Stimulated activated CD8-positive, alpha-beta memory T cell treated with anti-CD3 and anti-CD28 coated beads, Interleukin-15, amount 100 ng/mL, for 1 hour (primary cell): ENCODE data around the gene NFKBIB.

ENCODE experiments used
- DNase-seq: peaks from one replicate; pipeline ENCODE4 v3.0.0-alpha.2; 2020; ENCODE audit warnings: low read depth

Gene NFKBIB

DNA sequence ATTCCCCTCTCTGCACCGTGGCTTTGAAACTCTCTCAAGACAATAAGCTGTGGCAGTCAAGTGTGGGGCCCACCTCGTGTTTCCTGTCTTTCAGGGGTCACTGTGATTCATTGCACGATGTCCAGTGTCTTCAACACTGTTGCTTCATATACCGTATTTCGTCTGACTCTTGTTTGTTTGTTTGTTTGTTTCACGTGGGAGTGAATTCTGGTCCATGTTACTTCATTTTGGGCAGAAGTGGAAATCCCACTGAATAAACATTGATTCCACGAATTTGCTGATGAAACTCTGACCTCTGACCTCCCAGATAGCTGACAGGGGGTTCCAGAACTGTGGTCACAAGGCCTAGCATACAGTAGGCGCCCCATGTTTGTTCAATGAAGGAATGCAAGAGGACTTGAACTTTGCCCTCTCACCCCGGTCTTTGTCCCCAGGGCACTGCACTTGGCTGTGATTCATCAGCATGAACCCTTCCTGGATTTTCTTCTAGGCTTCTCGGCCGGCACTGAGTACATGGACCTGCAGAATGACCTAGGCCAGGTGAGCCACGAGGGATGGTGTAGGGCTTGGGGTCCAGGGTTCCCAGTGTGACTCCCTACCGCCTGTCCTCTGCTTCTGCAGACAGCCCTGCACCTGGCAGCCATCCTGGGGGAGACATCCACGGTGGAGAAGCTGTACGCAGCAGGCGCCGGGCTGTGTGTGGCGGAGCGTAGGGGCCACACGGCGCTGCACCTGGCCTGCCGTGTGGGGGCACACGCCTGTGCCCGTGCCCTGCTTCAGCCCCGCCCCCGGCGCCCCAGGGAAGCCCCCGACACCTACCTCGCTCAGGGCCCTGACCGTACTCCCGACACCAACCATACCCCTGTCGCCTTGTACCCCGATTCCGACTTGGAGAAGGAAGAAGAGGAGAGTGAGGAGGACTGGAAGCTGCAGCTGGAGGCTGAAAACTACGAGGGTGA, 5.1 kb downstream of the NFKBIB start:
- DNase-seq = no peak

DNA sequence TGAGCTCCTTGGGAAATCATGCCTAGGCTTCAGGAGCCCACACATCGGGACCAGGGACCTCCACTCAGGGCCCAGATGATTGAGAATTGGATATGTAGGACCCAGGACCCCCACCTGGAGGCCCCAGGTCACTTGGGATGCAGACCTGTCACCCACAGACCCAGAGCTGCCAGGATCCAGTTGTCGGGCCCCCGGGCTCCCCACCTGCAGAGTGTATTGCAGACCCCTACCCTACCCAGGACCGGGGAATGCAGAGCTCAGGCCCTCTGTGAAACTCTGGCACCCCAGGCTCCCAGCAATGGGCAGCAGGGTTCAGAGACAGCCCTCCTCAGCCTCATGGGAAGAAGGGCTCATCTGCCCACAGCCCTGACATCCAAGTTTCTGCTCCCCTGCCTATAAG, 5.9 kb downstream of the NFKBIB start:
- no peak for DNase-seq

GRCh38 chr19:38907227-38907626, 7.5 kb downstream of the NFKBIB start:
- DNase-seq = no peak

- DNase-seq = no peak
These were observed 7.9 kb downstream of the NFKBIB start for GRCh38 chr19:38907670-38908069.

DNA sequence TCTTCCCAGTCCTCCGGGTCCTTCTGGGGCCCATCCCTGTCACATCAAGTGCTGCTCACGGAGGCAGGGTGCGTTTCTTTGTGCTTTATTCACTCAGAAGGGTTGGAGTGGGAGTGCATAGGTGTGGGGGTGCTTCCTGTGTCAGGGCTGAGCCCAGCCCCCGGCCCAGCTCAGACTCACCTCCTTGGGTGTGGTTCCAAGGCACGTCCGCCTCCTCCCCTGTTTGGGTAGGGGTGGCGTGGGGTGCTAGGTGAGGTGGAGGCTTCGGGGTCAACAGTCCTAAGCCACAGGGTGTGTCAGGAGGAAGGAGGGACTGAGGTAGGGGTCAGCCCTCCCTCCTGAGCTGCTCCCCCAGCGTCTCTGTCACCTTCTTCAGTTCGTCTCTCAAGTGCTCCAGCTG, 9.1 kb downstream of the NFKBIB start:
- DNase-seq = no peak

DNA sequence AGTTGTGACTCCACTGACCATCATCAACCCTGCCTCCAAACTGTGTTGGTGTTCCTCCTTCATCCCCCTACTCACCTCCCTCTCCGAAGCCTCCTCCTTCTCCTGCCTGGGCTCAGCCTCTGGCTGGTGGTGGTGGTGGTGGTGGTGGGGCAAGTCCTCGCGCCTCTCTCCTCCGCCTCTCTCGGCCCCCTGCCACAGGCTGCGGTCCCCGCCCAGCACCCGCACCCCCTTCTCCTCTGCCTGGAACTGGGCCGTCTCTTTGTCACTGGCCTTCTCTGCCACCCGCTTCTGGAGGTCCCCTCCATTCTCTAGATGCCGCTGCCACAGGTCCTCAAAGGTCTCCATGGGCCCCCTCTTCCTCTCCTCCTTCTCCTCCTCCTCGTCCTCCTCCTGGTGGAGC, 10.7 kb downstream of the NFKBIB start:
- no peak for DNase-seq

DNA sequence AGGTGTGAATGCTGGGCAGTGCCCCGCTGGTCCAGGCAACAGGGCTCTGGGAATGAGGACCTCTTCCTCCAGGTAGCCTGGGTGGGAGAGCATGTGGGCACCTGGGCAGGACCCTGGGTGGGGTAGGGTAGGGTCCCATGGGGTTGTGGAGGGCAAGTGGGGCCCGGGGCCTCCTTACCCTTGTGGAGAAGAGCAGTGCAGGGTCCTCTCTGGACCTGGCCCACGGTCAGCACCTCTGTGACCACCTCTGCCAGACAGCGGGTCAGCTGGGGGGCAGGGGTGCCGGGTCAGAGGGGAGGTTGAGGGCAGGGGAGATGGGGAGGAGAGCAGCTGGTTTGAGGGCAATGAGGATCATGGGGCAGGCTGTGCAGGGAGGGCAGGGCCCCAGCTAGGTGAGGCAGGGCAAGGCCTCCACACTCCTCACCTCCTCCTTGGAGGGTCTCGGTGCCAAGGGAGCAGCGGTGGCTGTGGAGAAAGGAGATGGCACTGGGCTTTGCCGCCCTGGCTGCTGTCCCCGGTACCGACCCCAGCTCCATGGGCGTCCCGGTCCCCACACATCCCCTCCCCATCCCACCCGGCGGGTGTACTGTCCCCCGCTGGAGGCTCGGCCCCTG, 11.7 kb downstream of the NFKBIB start:
- DNase-seq = no peak

DNA sequence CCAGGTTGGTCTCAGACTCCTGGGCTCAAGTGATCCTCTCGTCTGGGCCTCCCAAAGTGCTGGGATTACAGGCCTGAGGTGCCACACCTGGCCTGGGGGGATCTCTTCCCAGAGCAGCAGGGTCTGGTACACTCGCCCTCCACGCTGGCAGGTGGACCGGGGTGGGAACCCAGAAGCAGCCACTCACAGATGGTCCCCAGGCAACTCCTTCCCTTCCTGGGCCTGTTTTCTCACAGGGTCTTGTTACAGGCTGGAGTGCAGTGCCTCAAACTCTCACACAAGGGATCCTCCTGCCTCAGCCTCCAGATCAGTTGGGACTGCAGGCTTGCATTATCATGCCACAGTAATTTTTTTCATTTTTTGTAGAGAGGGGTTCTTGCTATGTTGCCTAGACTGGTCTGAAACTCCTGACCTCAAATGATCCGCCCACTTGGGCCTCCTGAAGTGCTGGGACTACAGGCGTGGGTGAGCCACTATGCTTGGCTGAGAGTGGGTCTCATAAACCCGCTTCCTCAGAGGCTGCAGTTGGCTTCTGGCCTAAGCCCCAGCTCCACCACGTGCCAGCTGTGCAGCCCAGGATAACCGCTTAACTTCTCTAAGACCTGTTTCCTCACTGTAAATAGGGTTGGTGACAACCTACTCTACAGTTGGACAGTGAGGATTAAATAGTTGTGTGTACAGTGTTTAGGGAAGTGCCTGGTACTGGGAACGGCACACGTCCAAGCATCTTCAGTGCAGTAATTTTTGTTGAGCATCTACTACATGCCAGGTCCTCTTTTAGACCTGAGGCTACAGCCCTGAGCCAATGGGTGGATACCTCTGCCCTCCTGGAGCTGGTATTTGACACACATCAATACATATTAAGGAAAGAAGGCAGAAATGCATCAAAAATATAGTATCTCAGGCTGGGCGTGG, 13.1 kb downstream of the NFKBIB start:
- no peak for DNase-seq

- DNase-seq = no peak
These were observed 14.2 kb downstream of the NFKBIB start for GRCh38 chr19:38913958-38914357.

GRCh38 chr19:38915329-38916321, 15.9 kb downstream of the NFKBIB start:
- no peak for DNase-seq

DNA sequence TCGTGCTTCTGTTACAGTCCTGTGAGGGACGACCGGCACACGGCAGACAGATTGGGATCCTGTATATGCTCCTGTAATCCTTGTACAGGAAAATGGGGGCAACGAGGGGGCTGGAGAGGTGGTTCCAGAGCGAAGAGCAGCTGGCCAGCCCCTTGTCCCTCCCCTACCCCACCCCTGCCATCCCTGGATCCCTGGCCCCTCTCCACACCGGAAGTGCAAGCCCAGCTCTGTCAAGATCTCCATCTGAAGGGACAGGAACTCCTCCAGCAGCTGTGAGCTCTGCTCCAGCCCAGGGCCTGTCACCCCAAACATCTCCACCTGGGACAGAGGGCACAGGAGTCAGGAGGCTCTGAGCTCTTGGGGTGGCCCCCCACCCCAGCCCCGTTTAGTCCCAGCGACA, 17.7 kb downstream of the NFKBIB start:
- DNase-seq = no peak

DNA sequence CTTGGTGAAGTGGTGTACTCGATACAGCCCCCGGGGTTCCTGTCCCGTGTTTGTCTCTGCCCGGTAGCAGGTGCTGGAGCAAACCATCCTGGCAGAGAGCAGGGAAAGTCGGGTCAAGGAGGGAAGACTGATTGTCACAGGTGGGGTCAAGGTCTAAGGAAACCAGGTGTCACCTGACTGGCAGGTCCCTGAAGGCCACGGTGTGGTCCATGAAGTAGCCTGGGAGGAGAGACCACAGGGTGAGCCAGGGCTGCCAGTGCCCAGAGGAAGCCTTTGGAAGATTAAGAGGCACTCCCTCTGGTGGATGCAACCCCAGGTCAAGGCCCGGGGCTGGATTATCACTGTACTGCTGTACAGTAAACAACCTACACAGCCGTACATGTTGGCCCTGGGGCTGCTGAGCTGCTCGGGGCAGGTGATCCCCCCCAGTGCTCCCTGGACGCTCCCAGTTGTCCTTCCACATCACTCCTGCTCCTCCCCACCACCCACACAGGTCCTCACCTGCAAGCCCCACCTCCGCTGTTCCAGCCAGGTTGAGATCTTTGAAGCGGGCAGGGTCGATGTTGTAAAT, 18.2 kb downstream of the NFKBIB start:
- DNase-seq = no peak

GRCh38 chr19:38918526-38918925, 18.8 kb downstream of the NFKBIB start:
- DNase-seq = no peak

- no peak for DNase-seq
These were observed 20.2 kb downstream of the NFKBIB start for GRCh38 chr19:38919837-38920601.

- no peak for DNase-seq
These were observed 21.0 kb downstream of the NFKBIB start for GRCh38 chr19:38920602-38921419.

DNA sequence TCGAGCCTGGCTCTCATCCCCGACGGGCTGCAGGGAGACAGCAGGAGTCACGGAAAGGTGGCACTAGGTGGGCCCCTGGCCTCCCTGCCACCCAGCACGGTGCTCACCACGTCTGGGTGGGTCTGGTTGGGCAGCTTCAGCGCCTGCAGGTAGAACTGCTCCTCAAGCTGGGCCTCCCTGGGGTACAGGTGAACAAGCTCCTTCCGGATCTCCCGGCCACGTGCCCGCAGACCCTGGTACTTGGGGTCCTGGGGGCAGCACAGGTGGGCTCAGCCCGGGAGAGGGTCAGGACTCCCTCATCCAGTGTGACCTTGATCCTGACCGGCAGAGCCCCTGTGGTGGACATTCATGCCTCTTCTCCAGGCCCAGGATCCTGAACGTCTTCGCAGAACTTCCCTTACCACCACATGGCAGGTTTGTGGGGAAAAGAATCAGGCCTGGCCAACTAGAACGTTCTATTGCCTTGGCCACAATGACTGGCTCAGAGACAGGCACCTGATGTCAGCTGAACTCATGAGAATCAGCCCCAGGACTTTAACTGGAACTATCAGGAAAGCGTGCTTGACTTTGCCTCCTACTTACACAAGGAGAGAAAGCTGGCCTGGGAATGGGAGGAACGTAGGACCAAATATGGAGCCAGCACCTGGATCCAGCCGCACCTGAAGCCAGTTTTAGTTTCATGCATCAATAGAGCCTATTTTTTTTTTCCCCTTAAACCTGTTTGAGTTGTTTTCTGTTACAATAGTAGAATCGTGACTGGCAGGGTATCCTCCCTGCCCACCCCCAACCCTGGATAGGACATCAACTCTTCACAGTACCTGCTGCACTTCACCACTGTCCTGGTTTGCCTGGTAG, 21.9 kb downstream of the NFKBIB start:
- no peak for DNase-seq

GRCh38 chr19:38922482-38922881, 22.7 kb downstream of the NFKBIB start:
- DNase-seq = no peak

DNA sequence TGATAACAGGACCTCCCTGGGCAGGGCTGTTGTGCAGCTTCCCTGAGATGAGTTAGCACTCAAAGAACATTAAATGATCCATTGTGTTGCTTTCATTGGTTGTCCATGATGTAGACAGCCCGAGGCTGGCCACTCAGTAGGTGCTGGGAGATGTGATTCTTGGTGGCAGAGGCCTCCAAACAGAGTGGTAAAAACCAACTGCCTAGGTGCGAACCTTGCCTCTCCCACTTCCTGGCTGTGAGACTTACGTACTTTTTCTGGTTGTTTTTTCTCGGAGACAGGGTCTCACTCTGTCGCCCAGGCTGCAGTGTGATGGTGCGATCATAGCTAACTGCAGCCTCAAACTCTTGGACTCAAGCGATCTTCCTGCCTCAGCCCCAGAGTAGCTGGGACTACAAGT, 24.6 kb downstream of the NFKBIB start:
- no peak for DNase-seq
